GM12873 (cell line): ENCODE measurements around the gene LRRC51.

Experiments
- TF ChIP-seq, protein P1 (sequence below): IDR thresholded peaks from 2 replicates; pipeline ENCODE4 v1.5.1; 2012; ENCODE audit warnings: low read depth, mild to moderate bottlenecking, moderate library complexity, low read length, control low read depth; ENCODE audit not compliant: insufficient read depth; ENCODE audit errors: missing control alignments

Gene LRRC51

DNA sequence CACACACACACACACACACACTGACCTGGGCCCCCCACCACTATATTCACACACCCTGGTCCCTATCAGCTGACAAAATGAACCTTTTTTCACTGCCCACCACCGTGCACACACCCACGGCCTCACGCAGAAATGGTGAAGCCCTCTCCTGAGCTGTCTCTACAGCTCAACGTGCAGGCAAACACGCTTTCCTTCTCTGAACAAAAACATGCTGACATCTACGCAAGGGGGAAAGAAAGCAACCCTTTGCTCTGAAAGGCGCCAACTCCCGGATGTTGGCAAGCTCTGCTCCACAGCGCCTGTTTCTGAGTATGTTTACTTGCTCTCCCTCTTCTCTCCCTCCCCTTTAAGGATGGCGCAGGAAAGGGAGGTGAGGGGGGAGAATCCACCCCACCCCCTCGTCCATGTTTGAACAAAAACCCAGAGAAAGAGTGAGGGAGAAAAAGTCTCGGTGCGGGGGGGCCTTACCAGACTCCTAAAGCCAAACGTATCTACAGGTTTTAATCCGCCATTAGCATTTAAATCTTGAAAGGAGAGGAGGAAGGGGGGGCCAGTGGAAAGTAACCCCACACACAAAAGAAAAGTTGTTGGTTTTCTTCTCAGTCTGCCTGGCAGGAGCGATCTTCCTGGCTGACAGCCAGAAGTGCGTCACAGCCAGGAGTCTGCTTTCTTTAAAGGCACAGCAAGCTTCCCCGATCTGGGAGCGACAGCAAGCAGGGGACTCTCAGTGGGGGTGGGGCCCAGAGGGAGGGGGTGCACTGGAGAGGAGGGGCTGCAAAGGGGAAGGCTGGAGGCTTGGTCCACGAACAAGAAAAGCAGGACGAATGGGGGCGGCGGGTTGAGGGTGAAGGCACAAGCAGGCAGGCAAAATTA, 39.9 kb upstream of the LRRC51 start:
- TF ChIP-seq, protein P1, sequence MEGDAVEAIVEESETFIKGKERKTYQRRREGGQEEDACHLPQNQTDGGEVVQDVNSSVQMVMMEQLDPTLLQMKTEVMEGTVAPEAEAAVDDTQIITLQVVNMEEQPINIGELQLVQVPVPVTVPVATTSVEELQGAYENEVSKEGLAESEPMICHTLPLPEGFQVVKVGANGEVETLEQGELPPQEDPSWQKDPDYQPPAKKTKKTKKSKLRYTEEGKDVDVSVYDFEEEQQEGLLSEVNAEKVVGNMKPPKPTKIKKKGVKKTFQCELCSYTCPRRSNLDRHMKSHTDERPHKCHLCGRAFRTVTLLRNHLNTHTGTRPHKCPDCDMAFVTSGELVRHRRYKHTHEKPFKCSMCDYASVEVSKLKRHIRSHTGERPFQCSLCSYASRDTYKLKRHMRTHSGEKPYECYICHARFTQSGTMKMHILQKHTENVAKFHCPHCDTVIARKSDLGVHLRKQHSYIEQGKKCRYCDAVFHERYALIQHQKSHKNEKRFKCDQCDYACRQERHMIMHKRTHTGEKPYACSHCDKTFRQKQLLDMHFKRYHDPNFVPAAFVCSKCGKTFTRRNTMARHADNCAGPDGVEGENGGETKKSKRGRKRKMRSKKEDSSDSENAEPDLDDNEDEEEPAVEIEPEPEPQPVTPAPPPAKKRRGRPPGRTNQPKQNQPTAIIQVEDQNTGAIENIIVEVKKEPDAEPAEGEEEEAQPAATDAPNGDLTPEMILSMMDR, result no peak

DNA sequence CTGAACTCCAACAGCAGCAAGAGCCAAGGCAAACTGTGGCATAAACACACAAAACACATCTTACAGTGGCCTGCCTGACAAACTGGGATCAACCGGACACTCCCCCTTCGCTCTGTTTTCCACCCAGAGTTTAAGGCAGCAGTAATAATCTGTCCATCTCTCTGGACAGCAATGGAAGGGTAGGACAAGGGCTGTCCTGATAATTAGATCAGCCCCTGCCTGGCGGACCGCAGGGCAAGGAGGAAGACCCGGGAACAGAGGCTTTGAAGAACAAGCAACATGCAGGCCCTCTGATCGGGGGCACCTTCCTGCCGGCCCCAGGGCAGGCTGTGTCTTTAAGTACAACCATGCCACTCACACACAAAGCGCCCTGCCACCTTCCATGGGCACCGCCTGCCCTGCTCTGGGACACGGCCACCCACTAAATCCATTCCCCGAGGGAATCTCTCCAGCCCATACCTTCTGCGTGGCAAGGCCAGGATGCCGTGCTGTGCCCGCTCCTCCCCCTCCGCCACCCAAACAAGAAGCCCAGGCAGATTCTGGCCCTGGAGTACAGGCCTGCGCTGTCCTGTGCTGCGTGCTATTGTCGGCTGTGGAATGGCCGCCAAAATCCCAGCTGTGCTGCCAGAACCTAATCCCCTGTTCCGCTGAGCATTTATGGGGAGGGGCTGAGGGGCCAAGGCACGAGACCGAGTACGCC, 39.1 kb upstream of the LRRC51 start:
- TF ChIP-seq, protein P1, result no peak

DNA sequence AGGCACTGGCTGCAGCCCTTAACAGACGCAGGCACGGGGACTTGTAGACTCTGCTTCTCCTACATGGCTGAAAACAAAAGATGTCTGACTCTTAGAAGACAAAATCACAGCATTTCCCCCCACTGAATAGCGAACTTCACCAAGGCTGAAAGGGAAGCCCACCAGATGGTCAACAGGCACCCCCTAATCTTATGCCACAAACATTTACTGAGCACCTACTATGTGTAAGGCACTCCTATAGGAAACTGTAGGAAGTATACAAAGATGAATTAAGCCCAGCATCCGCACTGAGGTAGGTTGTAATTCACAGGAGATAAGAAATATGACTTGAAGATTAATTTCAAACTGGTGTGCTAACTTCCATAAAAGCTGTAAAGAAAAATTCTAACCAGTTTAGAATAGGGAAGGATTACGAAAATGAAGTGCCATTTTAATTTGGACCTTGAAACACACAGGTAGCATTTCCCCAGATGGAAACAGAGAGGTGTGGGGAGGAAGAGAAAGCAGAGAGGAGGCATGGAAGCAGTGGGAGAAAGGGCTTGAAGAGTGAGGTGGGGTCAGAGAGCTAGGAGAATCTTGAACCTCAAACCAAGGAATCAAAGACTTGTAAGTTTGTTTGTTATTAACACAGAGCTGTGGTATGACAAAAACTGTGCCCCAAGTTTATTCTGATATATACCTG, 38.4 kb upstream of the LRRC51 start:
- TF ChIP-seq, protein P1, result no peak

DNA sequence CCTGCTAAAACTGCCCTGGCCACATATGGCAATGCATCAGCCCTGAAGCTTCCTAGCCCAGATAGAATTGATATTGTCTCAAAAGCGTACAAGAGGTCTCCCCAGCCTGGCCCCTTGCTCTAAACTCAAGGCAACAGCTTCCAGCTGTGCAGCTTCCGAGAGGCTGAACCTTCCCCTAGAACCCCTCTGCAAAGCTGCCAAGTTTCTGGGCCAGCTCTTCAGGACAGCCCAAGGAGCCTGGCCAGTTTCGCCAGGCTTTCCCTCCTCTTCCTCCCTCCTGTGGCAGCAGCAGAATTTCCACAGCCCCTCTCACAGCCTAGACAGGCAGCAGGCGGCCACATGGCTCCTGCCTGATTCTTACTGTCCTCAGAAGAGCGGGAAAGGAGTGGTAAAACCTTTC, 34.8 kb upstream of the LRRC51 start:
- TF ChIP-seq, protein P1, result no peak

DNA sequence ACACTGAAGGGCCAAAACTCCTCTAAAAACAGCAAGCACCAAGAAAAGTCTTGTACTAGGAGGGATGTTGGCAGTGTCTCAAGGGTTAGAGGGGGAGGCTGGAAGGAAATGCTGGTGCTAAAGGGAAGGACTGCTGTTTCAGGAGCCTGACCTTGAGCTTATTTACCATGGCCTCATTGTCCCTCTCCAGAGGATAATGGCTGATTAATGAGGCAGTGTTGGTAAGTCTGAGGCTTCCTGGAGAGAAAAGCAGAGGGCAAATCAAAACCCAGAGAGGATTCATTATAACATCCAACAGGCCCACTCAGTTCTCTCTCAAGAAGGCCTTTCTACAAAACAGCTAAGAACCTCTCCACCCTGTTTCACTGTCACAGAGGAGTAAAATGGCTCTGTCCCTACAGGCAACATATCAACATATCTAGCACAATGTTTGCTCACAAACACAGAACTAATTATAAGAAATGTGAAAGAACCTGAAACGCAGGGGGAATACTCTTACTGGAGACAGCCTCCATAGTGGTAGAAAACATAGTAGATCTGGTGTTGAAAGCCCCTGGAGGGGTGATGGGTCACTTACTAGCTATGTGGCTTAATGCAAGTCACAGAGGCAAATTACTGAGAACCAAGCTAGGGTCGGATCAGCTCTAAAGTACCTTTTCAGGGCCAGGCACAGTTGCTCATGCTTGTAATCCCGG, 31.7 kb upstream of the LRRC51 start:
- TF ChIP-seq, protein P1, result no peak

DNA sequence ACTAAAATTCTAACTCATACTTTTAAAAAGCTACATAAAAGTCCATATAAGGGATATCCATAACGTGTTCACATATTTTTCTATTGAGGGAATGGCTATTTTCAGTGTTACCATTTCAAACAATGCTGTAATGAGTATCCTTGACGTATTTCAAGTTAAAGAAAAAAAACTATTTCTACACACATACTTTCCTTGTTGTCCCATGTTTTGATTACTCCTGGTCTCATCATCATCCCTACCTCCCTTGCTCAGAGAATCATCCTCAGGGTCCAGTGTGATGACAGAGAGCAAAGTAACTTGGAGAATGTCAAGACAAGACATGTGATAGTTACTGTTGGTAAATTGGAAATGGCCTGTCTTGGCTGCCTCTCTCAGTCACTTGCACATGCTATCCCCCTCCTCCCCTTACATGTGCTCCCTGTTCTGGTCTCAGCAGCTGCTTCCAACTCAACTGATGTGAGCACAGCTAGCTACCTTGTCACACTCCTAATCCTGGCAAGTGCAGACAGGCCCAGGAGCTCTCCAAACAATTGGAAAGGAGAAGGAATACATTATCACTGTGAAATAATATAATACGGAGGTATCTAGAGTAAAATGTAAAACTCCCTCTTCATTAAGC, 22.1 kb upstream of the LRRC51 start:
- TF ChIP-seq, protein P1, result no peak
